ENCODE data around the gene SMAD7. TPM values are rescaled to one million over a fixed set of nuclear protein-coding genes. Genes with fewer than 3 reads are reported as not detected.

Gene SMAD7
- total and polyA plus RNA-seq, 10 of the 15 experiments (the other 5 are each of a cell fraction or from before 2014, with no cell fraction given), result 1.3 to 22.5 (median 8.0) TPM

GRCh38 chr18:48959921-48960920 lies 9.5 kb upstream of the SMAD7 start:
- FAIRE-seq, result no peak
- ATAC-seq, result no peak
- TF ChIP-seq, protein P1, sequence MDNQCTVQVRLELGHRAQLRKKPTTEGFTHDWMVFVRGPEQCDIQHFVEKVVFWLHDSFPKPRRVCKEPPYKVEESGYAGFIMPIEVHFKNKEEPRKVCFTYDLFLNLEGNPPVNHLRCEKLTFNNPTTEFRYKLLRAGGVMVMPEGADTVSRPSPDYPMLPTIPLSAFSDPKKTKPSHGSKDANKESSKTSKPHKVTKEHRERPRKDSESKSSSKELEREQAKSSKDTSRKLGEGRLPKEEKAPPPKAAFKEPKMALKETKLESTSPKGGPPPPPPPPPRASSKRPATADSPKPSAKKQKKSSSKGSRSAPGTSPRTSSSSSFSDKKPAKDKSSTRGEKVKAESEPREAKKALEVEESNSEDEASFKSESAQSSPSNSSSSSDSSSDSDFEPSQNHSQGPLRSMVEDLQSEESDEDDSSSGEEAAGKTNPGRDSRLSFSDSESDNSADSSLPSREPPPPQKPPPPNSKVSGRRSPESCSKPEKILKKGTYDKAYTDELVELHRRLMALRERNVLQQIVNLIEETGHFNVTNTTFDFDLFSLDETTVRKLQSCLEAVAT (IDR thresholded peaks at IDR 0.05), result no peak
- TF ChIP-seq BHLHE40 (IDR thresholded peaks at IDR 0.05; ENCODE audit: borderline replicate concordance in 1 of 2, low read depth in 2 of 2, low read length in 1 of 2) (no peak), ZNF24 (IDR thresholded peaks at IDR 0.05) (no peak), TCF7 (IDR thresholded peaks at IDR 0.05; ENCODE audit: borderline replicate concordance) (no peak), NR2C1 (IDR thresholded peaks at IDR 0.05) (no peak)

More at GRCh38 chr18:48959921-48960920, 9.5 kb upstream of the SMAD7 start:
- no TSS peak for BruUV-seq (replicated peaks)
- SMC1A ChIA-PET (ENCODE audit: uncharacterized antibody, unreplicated experiment), result interaction anchor here (0.6 to 2.0 kb wide), 2 partner anchors 178 to 219 kb away, joined by 3 to 4 read pairs; no protein-coding TSS in a partner anchor
- Histone ChIP-seq H3K4me3 (no peak overlapping the region), H3K4me2 (ENCODE audit: control insufficient read depth, insufficient read depth) (no peak overlapping the region), H3K4me1 (ENCODE audit: control insufficient read depth, insufficient read depth, low read length) (no peaks in the 10 kb centered on the region), H3K27ac (ENCODE audit: control insufficient read depth, insufficient read depth) (no peak overlapping the region), H3K27me3 (replicated peaks in 1 of 2; ENCODE audit: control insufficient read depth in 2 of 2, insufficient read depth in 2 of 2, low read length in 1 of 2) (peaks cover 0 to 3% of the 10 kb centered on the region in 2 experiments; a peak in 1 of 4 replicates), H2AFZ (ENCODE audit: control insufficient read depth, low read depth, low read length) (no peak overlapping the region), H3K79me2 (ENCODE audit: control insufficient read depth, insufficient read depth, low read length) (no peaks in the 10 kb centered on the region), H4K20me1 (ENCODE audit: control insufficient read depth, insufficient read depth) (no peaks in the 10 kb centered on the region), H3K9me3 (replicated peaks; ENCODE audit: control insufficient read depth, insufficient read depth, low read length) (no peaks in the 10 kb centered on the region), H3K9ac (ENCODE audit: control insufficient read depth, insufficient read depth, low read length) (no peak overlapping the region), H3K36me3 (ENCODE audit: control insufficient read depth in 2 of 2, insufficient read depth in 2 of 2, low read length in 1 of 2) (no peaks in the 10 kb centered on the region)
- CTCF ChIA-PET, result interaction anchor here (1.0 kb wide), 1 partner anchor 14 kb away, joined by 3 read pairs; no protein-coding TSS in a partner anchor
- 67% methylated on average over 17 of the region's 17 CpGs for WGBS (ENCODE audit: insufficient coverage, insufficient replicate concordance, low lambda C conversion rate, missing lambda C conversion rate)
- RAD21 ChIA-PET (ENCODE audit: unreplicated experiment), result interaction anchor here (0.7 kb wide), 1 partner anchor 202 kb away, joined by 3 read pairs; no protein-coding TSS in a partner anchor
- intact Hi-C loops (cut with micrococcal nuclease; ENCODE audit: unreplicated experiment) (loop anchor here (10.0 kb wide), 1 partner anchor 1325 kb away; the partner anchor contains the start of genes CXXC1 and MBD1), in situ Hi-C loops (cut with MboI) (no loop called here)
- no peak for DNase-seq (ENCODE audit: low read depth, low spot score)
- POLR2A ChIA-PET, result interaction anchor here (1.1 kb wide), 1 partner anchor 13 kb away, joined by 3 read pairs; no protein-coding TSS in a partner anchor
